HUES6 (cell line): ENCODE measurements around the gene GPRC5D.

ENCODE experiments used
- H3K27ac ChIP-seq: 2 replicates; pipeline ENCODE4 v1.7.0; 2013; ENCODE audit warnings: low read depth, mild to moderate bottlenecking, low read length, inconsistent platforms
- H3K27me3 ChIP-seq: 2 replicates; pipeline ENCODE4 v1.6.1; 2013; ENCODE audit warnings: low read length; ENCODE audit not compliant: control insufficient read depth, insufficient read depth
- H3K36me3 ChIP-seq: 2 replicates; pipeline ENCODE4 v1.6.1; 2013; ENCODE audit warnings: low read length; ENCODE audit not compliant: control insufficient read depth, insufficient read depth
- H3K4me1 ChIP-seq: 2 replicates; pipeline ENCODE4 v1.6.1; 2013; ENCODE audit warnings: low read length; ENCODE audit not compliant: control insufficient read depth, insufficient read depth
- H3K4me3 ChIP-seq: 2 replicates; pipeline ENCODE4 v1.5.1; 2013; ENCODE audit warnings: low read depth, low read length
- H3K9ac ChIP-seq: one replicate; pipeline ENCODE4 v1.6.1; 2013; ENCODE audit warnings: mild to moderate bottlenecking, low read length
- H3K9me3 ChIP-seq: 2 replicates; pipeline ENCODE4 v1.6.1; 2013; ENCODE audit warnings: low read depth, low read length; ENCODE audit not compliant: control insufficient read depth, insufficient read depth

Gene GPRC5D

DNA sequence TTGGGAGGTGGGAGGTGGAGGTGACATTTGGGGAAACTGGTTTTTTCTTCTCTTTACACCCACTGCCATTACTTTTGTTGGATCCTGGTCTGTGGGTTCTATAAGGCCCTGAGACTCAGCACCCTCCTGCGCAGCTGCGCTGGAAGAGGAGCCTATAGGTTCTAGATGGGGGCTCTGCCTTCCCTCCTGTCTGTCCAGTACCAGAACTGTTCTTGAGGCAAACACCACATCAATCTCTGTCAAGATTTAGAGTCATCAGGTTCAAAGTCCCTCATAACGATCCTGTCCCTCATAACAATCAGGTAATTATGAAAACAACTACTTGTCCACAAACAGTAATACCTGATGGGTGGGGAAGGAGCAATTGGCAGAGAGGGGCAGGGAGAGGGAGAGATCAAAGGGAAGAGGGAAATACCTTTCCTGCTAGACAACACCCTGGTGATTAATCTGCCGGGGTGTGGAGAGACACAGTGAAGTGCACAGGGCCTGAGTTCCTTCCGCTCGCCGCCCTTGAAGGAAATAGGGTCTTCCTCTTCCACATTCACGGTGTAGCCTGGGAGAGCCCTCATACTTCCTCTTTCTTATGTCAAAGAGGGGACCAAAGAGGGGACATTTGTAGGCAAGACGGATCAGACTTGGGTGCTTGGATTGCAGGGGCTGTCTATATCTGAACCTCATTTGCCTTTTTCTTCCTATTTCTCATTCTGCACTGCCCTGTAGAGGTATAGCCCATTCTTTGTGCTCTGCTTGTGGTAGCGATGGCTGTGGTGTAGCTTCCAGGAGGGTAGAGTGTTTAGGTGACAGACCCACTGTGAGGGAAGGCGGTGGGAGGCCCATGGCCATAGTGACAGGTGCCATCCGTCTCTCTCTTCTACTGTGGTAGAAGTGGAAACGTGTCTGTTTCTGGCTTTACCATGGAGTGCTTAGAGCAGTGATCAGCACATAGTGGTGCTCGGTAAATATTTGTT is 48.0 kb downstream of the GPRC5D start:
- H3K4me3 ChIP-seq, result no peak overlapping the region
- no peak overlapping the region for H3K27ac ChIP-seq
- peaks cover 8% of the 10 kb centered on the region for H3K4me1 ChIP-seq

DNA sequence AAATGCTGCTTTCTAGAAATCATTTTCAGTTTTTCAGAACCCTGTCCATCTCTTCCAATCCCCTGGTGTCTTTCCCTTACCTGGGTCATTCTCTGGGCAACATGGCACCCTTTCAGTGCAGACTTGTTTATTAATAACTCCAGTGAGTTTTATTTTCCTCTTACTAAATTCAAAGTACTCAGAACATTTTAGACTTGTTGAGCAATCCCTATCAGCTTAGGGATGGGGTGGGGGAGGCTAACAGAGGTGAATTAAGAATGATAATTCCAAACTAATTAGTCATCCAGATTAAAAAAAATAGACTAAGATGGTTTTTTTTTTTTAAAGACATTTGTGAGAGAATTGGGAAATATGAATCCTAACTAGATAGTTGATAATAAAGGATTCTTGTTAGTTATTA is 49.9 kb downstream of the GPRC5D start:
- Histone ChIP-seq H3K27ac (no peak overlapping the region), H3K9me3 (no peaks in the 10 kb centered on the region), H3K4me3 (no peak overlapping the region), H3K27me3 (no peaks in the 10 kb centered on the region), H3K4me1 (peaks cover 8% of the 10 kb centered on the region), H3K9ac (no peak overlapping the region), H3K36me3 (no peaks in the 10 kb centered on the region)

More for the DNA sequence above, 48.0 kb downstream of the GPRC5D start:
- no peak overlapping the region for H3K9ac ChIP-seq
- H3K9me3 ChIP-seq, result no peaks in the 10 kb centered on the region
- no peaks in the 10 kb centered on the region for H3K27me3 ChIP-seq
- no peaks in the 10 kb centered on the region for H3K36me3 ChIP-seq

DNA sequence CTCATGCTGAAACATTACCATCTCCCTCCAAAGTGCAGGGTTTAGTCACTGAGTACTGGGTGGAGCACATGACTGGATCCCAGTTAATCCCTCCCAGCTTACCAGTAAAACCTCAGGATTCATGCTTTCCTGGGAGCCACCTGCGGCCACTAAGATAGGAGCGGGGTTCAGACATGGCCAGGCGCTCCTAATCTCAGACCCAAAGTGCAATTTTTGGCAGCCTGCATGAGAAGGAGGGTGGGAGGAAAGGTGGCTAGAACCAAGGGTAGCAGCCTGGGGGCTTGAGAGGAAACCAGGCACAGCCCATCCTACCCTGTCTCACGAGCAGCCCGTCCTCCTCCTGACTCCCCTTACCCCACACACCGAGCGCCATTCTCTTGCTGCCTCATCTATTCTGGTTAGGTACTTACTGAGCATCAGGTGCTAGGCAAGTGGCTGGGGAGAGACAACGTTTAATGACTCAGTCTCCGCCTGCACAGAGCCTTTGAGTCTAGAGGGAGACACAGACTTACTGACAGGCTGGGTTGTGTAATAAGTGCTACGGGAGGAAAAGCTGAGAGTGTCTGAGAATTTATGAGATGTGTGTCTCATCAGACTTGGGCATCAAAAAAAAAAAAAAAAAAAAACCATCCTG is 50.7 kb downstream of the GPRC5D start:
- Histone ChIP-seq H3K4me1 (peaks cover 8% of the 10 kb centered on the region), H3K27me3 (no peaks in the 10 kb centered on the region), H3K9ac (no peak overlapping the region), H3K27ac (no peak overlapping the region), H3K4me3 (no peak overlapping the region), H3K9me3 (no peaks in the 10 kb centered on the region), H3K36me3 (no peaks in the 10 kb centered on the region)

DNA sequence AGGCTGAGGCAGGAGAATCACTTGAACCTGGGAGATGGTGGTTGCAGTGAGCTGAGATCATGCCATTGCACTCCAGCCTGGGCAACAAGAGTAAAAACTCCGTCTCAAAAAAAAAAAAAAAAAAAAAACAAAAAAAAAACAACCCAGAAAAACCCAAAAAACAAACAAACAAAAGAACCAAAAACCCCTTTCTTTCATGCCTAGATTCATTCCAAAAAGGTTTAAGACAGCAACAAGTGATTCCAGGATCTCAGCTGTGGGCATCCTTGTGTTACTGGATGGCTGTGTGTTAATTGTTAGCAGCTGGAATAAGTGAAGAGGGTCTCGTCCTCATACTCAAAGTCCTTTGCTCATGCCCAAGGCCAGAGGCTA is 51.2 kb downstream of the GPRC5D start:
- Histone ChIP-seq H3K27ac (no peak overlapping the region), H3K4me3 (no peak overlapping the region)

DNA sequence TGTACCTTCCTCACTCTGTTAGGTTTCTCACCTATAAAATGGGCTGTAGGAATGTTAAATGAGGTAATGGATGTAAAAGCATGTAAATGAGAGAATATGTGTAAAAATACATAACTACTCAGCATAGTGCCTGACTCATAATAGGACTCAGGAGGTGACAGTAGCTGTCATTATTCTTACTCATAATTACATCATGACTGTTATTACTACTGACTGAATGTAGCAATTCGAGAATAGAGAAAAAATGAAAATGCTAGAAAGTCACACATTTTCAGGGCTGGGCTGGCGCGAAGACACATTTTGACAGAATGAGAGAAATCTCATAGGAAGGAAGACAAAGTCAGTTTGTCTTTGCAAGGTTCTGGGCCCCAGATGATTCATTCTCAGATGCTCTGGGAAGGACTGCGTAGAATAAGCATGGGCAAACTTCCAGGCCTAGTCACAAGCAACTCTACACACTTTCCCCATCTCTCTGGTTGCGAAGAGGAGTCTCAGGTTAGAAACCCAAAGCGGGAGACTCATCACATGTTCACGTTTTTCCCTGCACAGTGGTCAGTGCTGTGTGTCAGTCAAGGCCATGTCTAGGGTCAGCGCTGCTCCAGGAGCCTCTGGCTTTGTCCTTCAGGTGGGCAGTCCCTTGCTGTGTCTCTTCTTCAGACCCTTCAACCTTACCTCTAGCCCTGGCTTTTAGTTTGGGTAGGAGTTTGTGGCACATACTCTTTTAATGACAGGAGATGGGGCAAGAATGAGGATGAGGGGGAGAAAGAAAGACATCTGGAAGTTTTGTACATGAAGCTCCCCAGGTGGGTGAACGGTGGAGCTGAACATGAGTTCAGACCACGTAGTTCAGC is 52.2 kb downstream of the GPRC5D start:
- Histone ChIP-seq H3K36me3 (no peaks in the 10 kb centered on the region), H3K9ac (no peak overlapping the region), H3K27me3 (no peaks in the 10 kb centered on the region), H3K9me3 (no peaks in the 10 kb centered on the region), H3K4me3 (no peak overlapping the region), H3K4me1 (peaks cover 8% of the 10 kb centered on the region), H3K27ac (no peak overlapping the region)

More for the DNA sequence above, 51.2 kb downstream of the GPRC5D start:
- Histone ChIP-seq H3K4me1 (peaks cover 8% of the 10 kb centered on the region), H3K36me3 (no peaks in the 10 kb centered on the region), H3K27me3 (no peaks in the 10 kb centered on the region), H3K9me3 (no peaks in the 10 kb centered on the region), H3K9ac (no peak overlapping the region)

DNA sequence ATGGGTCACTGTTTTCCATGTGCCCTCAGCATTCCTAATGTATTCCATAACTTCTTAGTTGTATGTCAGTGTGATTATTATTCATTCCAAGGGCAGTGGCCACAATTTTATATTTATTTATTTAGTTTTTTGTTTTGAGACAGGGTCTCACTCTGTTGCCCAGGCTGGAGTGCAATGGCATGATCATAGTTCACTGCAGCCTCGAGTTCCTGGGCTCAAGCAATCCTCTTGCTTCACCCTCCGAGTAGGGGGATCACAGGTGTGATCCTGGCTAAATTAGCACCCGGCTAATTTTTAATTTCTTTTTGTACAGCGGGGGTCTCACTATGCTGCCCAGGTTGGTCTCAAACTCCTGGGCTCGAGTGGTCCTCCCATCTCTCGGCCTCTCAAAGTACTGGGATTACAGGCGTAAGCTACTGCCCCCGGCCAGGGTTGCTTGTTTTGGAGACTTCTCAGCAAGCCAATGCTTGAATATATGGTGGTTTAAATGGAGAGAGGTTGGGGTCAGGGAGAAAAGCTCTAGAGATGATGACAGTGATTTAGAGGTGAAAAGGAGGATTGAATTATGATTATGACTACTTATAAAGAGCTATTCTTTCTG is 53.0 kb downstream of the GPRC5D start:
- Histone ChIP-seq H3K4me1 (peaks cover 5% of the 10 kb centered on the region), H3K9ac (no peak overlapping the region), H3K36me3 (no peaks in the 10 kb centered on the region), H3K27ac (no peak overlapping the region), H3K9me3 (no peaks in the 10 kb centered on the region), H3K4me3 (no peak overlapping the region), H3K27me3 (no peaks in the 10 kb centered on the region)

DNA sequence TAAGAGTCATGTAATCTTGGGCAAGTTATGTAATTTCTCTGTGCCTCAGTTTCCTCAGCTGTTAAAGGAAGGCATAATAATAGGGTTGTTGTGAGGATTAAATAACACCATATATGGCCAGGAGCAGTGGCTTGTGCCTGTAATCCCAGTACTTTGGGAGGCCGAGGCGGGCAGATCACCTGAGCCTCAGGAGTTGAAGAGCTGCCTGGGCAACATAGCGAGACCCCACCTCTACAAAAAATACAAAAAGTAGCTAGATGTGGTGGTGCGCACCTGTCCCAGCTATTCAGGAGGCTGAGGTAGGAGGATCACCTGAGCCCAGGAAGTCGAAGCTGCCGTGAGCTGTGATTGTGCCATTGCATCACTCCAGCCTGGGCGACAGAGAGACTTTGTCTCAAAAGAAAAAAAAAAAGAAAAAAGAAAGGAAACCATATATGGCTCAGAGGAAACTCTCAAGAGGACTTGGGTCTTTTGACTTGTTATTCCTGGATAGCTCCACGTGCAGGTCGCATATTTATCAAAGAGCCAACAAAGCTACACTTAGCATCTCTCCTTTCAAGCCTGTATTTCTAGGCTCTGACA is 53.7 kb downstream of the GPRC5D start:
- no peaks in the 10 kb centered on the region for H3K9me3 ChIP-seq
- no peak overlapping the region for H3K9ac ChIP-seq
- no peak overlapping the region for H3K4me3 ChIP-seq
- no peaks in the 10 kb centered on the region for H3K36me3 ChIP-seq
- H3K27me3 ChIP-seq, result peaks cover 4% of the 10 kb centered on the region
- H3K27ac ChIP-seq, result no peak overlapping the region
- H3K4me1 ChIP-seq, result no peaks in the 10 kb centered on the region; the same call in 1 of the 2 replicates

DNA sequence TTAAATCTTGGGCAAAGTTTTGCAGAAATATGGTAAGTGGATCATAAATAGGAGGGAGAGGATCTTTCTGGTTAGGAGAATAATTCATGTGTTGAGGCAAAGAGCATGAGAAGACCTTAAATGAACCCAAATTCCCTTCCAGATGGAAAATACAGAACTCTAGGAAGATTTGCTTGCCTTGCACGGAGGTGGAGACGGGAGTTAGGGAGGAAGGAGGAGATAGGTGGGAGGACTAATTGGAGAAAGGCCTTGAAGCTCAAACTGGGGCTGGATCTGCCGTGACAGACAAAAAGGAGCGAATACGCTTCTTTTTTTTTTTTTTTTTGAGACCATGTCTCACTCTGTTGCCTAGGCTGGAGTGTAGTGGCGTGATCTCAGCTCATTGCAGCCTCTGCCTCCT is 54.7 kb downstream of the GPRC5D start:
- Histone ChIP-seq H3K9me3 (no peaks in the 10 kb centered on the region), H3K4me1 (peaks cover 5% of the 10 kb centered on the region), H3K36me3 (no peaks in the 10 kb centered on the region), H3K27ac (no peak overlapping the region), H3K27me3 (peaks cover 13% of the 10 kb centered on the region), H3K9ac (no peak overlapping the region), H3K4me3 (no peak overlapping the region)

DNA sequence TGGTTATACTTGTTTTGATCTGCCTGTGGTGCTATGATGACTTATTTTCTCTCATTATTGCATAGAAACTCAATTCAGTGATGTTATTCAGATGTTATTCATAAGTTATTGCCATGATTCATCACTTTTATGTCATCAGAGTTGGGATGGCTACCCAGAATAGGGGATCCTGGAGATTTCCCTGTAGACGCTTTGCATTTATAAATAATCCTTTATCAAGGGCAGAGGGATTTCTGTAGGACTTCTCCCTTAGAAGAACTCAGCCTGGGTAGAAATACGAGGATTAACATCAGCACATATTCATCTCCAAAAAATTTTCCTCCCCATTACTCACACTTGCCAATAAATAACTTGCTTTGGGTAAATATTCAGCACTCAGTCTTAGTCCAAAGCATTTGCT is 55.7 kb downstream of the GPRC5D start:
- Histone ChIP-seq H3K36me3 (no peaks in the 10 kb centered on the region), H3K9me3 (no peaks in the 10 kb centered on the region), H3K9ac (no peak overlapping the region), H3K4me1 (peaks cover 8% of the 10 kb centered on the region), H3K27ac (no peak overlapping the region), H3K4me3 (no peak overlapping the region), H3K27me3 (peaks cover 23% of the 10 kb centered on the region)

DNA sequence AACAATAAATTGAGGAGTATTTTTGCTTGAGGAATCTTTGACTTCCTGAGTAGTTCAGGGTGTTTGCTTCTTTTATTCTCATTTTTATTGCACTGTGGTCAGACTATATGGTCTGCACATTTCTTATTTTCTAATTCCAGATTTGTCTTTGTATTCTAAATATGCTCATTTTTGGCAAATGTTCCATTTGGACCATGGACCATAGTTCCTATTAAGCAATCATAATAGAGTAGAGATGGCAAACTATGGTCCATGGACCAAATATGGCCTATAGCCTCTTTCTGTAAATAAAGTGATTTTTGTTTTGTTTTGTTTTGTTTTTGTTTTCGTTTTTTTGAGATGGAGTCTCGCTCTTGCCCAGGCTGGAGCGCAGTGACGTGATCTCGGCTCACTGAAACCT is 58.5 kb downstream of the GPRC5D start:
- Histone ChIP-seq H3K4me3 (no peak overlapping the region), H3K4me1 (peaks cover 18% of the 10 kb centered on the region; the same call in 1 of the 2 replicates)

More for the DNA sequence above, 58.5 kb downstream of the GPRC5D start:
- Histone ChIP-seq H3K9ac (no peak overlapping the region), H3K9me3 (no peaks in the 10 kb centered on the region), H3K27me3 (peaks cover 50% of the 10 kb centered on the region), H3K36me3 (no peaks in the 10 kb centered on the region), H3K27ac (no peak overlapping the region)
